Caco-2 (cell line): ENCODE data around the gene LPAR3. TPM values are rescaled to one million over a fixed set of nuclear protein-coding genes. Genes with fewer than 3 reads are reported as not detected.

ENCODE experiments used
- BruUV-seq: library from RNA; stranded (reverse); fragments of 400-500 nt; replicated peaks from 2 replicates; lab custom pipeline; 2021; lab: Mats Ljungman, UMichigan
- CTCF ChIA-PET: fragments of 300-600 bp; sonication (Branson Sonifier 250); formaldehyde crosslinking; loops from one replicate; lab custom pipeline; 2022; ENCODE audit warnings: antibody characterized with exemption; lab: Charles Lee
- POLR2A ChIA-PET: fragments of 300-600 bp; sonication (Branson Sonifier 250); formaldehyde crosslinking; loops from one replicate; lab custom pipeline; 2022; ENCODE audit warnings: antibody characterized with exemption; lab: Charles Lee
- DNase-seq, 2 experiments: peaks; one replicate each; pipeline versions ENCODE4 v3.0.0 to v3.0.0-alpha.2; 2020 to 2022
- H3K27me3 ChIP-seq: replicated peaks from 2 replicates; pipeline ENCODE4 v1.6.0; 2011; ENCODE audit warnings: low read length; ENCODE audit not compliant: control insufficient read depth, insufficient read depth
- H3K36me3 ChIP-seq: 2 replicates; pipeline ENCODE4 v1.5.1; 2011; ENCODE audit warnings: low read length; ENCODE audit not compliant: control insufficient read depth, insufficient read depth
- H3K4me1 ChIP-seq: fragments of 250-450 bp; sonication (Bioruptor Pico); 2 replicates; pipeline ENCODE4 v1.5.1; 2020; ENCODE audit warnings: mild to moderate bottlenecking
- H3K4me3 ChIP-seq: 2 replicates; pipeline ENCODE4 v1.5.1; 2011; ENCODE audit warnings: low read depth, mild to moderate bottlenecking, control low read depth, low read length
- H3K9me3 ChIP-seq: fragments of 250-450 bp; sonication (Bioruptor Pico); 2 replicates; pipeline ENCODE4 v1.5.1; 2020; ENCODE audit warnings: mild to moderate bottlenecking, moderate library complexity
- H3K27ac Mint-ChIP-seq: one replicate; pipeline ENCODE4 v1.8.0; 2022; ENCODE audit warnings: mixed read lengths; ENCODE audit not compliant: unreplicated experiment
- H3K27me3 Mint-ChIP-seq: one replicate; pipeline ENCODE4 v1.8.0; 2022; ENCODE audit warnings: mixed read lengths; ENCODE audit not compliant: insufficient read depth, unreplicated experiment
- H3K36me3 Mint-ChIP-seq: one replicate; pipeline ENCODE4 v1.8.0; 2022; ENCODE audit warnings: mild to moderate bottlenecking, mixed read lengths; ENCODE audit not compliant: insufficient read depth, unreplicated experiment
- H3K4me1 Mint-ChIP-seq: one replicate; pipeline ENCODE4 v1.8.0; 2022; ENCODE audit warnings: low read depth, mixed read lengths; ENCODE audit not compliant: unreplicated experiment
- H3K4me3 Mint-ChIP-seq: one replicate; pipeline ENCODE4 v1.8.0; 2022; ENCODE audit warnings: mild to moderate bottlenecking, moderate library complexity, mixed read lengths; ENCODE audit not compliant: unreplicated experiment
- H3K9me3 Mint-ChIP-seq: one replicate; pipeline ENCODE4 v1.8.0; 2022; ENCODE audit warnings: mixed read lengths; ENCODE audit not compliant: unreplicated experiment
- intact Hi-C: fragments of 100-400 bp; cut with micrococcal nuclease; formaldehyde crosslinking; loops from one replicate; pipeline ENCODE4 v1.10.0; 2022; ENCODE audit not compliant: unreplicated experiment
- total RNA-seq: library from RNA; stranded (reverse); gene quantifications from 2 replicates; pipeline ENCODE4 v1.2.3, GENCODE V29; 2022
- TF ChIP-seq, protein P1 (sequence below), 2 experiments: fragments of 200-600 bp in 1 of 2; IDR thresholded peaks; 1 replicate in 1 of 2; 2 replicates in 1 of 2; pipeline versions ENCODE4 v1.5.1 to v1.8.0; 2011 to 2022; ENCODE audit warnings: antibody characterized with exemption in 1 of 2, control low read depth in 1 of 2, inconsistent platforms in 1 of 2, low read depth in 1 of 2, low read length in 1 of 2, mild to moderate bottlenecking in 1 of 2, moderate library complexity in 1 of 2; ENCODE audit not compliant: insufficient read depth in 1 of 2, severe bottlenecking in 1 of 2, unreplicated experiment in 1 of 2

The LPAR3 gene
- total RNA-seq, 1 experiment from 2014 or later, result not detected

- no peak overlapping the region for H3K27ac Mint-ChIP-seq
- POLR2A ChIA-PET, result no interaction called here
- CTCF ChIA-PET, result no interaction called here
These were observed 46.6 kb downstream of the LPAR3 start for GRCh38 chr1:84846387-84846786.

DNA sequence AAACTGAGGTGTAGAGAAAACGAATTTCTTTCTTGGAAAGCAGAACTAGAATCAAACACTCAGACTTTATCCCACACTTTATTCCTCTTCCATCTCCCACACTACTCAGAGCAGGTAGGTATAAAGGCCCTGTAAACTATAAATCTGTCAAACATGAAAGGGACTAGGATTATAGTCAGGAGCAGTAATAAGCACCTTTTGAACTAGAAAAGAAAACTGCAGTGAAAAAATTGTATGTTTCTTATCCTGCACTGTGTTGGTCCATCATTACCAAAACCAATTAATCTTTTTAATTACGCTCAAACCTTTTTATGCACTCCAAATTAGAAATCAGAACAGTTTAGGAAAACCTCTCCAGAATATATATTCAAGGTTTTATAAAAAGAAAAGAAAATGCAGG is 47.6 kb downstream of the LPAR3 start:
- Mint-ChIP-seq H3K27me3 (peaks cover 10% of the 10 kb centered on the region), H3K4me1 (no peaks in the 10 kb centered on the region), H3K4me3 (no peak overlapping the region), H3K27ac (no peak overlapping the region), H3K36me3 (no peaks in the 10 kb centered on the region), H3K9me3 (no peaks in the 10 kb centered on the region)
- intact Hi-C loops, result no loop called here
- ChIA-PET CTCF (no interaction called here), POLR2A (no interaction called here)
- TF ChIP-seq, protein P1, sequence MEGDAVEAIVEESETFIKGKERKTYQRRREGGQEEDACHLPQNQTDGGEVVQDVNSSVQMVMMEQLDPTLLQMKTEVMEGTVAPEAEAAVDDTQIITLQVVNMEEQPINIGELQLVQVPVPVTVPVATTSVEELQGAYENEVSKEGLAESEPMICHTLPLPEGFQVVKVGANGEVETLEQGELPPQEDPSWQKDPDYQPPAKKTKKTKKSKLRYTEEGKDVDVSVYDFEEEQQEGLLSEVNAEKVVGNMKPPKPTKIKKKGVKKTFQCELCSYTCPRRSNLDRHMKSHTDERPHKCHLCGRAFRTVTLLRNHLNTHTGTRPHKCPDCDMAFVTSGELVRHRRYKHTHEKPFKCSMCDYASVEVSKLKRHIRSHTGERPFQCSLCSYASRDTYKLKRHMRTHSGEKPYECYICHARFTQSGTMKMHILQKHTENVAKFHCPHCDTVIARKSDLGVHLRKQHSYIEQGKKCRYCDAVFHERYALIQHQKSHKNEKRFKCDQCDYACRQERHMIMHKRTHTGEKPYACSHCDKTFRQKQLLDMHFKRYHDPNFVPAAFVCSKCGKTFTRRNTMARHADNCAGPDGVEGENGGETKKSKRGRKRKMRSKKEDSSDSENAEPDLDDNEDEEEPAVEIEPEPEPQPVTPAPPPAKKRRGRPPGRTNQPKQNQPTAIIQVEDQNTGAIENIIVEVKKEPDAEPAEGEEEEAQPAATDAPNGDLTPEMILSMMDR (IDR thresholded peaks at IDR 0.05; ENCODE audit: insufficient read depth in 1 of 2, low read depth in 1 of 2, low read length in 1 of 2, severe bottlenecking in 1 of 2, unreplicated experiment in 1 of 2), result no peak
- Histone ChIP-seq H3K9me3 (no peaks in the 10 kb centered on the region), H3K36me3 (no peaks in the 10 kb centered on the region), H3K4me1 (no peaks in the 10 kb centered on the region), H3K27me3 (no peaks in the 10 kb centered on the region), H3K4me3 (no peak overlapping the region)
- DNase-seq, result no peak
- no TSS peak for BruUV-seq

More at GRCh38 chr1:84846387-84846786, 46.6 kb downstream of the LPAR3 start:
- H3K36me3 Mint-ChIP-seq, result no peaks in the 10 kb centered on the region
- no TSS peak for BruUV-seq
- H3K27me3 Mint-ChIP-seq, result peaks cover 10% of the 10 kb centered on the region
- intact Hi-C loops, result no loop called here
- TF ChIP-seq, protein P1 (IDR thresholded peaks at IDR 0.05; ENCODE audit: insufficient read depth in 1 of 2, low read depth in 1 of 2, low read length in 1 of 2, severe bottlenecking in 1 of 2, unreplicated experiment in 1 of 2), result no peak
- no peaks in the 10 kb centered on the region for H3K4me1 Mint-ChIP-seq
- Histone ChIP-seq H3K36me3 (no peaks in the 10 kb centered on the region), H3K4me3 (no peak overlapping the region), H3K9me3 (no peaks in the 10 kb centered on the region), H3K4me1 (no peaks in the 10 kb centered on the region), H3K27me3 (no peaks in the 10 kb centered on the region)
- H3K9me3 Mint-ChIP-seq, result no peaks in the 10 kb centered on the region
- H3K4me3 Mint-ChIP-seq, result no peak overlapping the region
- DNase-seq, result no peak

DNA sequence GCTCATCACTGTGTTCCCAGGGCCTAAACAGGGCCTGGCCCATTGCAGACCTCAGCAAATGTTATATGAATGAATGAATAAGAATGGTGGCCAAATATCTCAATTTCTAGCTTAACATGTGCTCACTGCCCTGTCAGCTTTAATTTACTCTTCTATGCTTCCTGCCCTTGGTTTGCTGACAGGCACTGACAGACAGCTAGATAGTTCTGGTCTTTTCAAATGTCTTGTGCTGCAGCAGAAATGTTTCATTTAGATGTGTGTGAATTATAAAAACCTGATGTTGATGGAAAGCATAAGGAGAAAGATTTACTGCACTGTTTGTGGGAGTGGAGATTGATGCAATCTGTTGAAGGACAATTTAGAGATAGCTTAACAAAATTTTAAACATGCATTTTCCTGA is 48.9 kb downstream of the LPAR3 start:
- BruUV-seq, result no TSS peak

More for the DNA sequence above, 48.9 kb downstream of the LPAR3 start:
- DNase-seq, result no peak
- Histone ChIP-seq H3K27me3 (no peaks in the 10 kb centered on the region), H3K36me3 (no peaks in the 10 kb centered on the region), H3K4me1 (no peaks in the 10 kb centered on the region), H3K9me3 (no peaks in the 10 kb centered on the region), H3K4me3 (no peak overlapping the region)
- TF ChIP-seq, protein P1 (IDR thresholded peaks at IDR 0.05; ENCODE audit: insufficient read depth in 1 of 2, low read depth in 1 of 2, low read length in 1 of 2, severe bottlenecking in 1 of 2, unreplicated experiment in 1 of 2), result no peak
- Mint-ChIP-seq H3K36me3 (no peaks in the 10 kb centered on the region), H3K4me3 (no peak overlapping the region), H3K27me3 (peaks cover 10% of the 10 kb centered on the region), H3K9me3 (no peaks in the 10 kb centered on the region), H3K4me1 (no peaks in the 10 kb centered on the region), H3K27ac (no peak overlapping the region)
- intact Hi-C loops, result no loop called here
- ChIA-PET CTCF (no interaction called here), POLR2A (no interaction called here)
